Neural progenitor cell (in vitro differentiated cells): ENCODE results near the gene HIVEP2. TPM values are rescaled to one million over a fixed set of nuclear protein-coding genes. Genes with fewer than 3 reads are reported as not detected.

Source experiments
- DNase-seq: peaks from one replicate; pipeline ENCODE4 v3.0.0-alpha.2; 2016; ENCODE audit warnings: low spot score
- H2AFZ ChIP-seq: fragments of 200-600 bp; sonication (generic); replicated peaks from 2 replicates; pipeline ENCODE4 v1.6.1; 2016; ENCODE audit warnings: antibody characterized with exemption
- H3F3A ChIP-seq: fragments of 200-600 bp; sonication (generic); 2 replicates; pipeline ENCODE4 v1.6.1; 2016; ENCODE audit warnings: antibody characterized with exemption, low read depth
- H3K27ac ChIP-seq: fragments of 200-600 bp; sonication (generic); 2 replicates; pipeline ENCODE4 v1.5.1; 2016; ENCODE audit warnings: mild to moderate bottlenecking
- H3K27me3 ChIP-seq: fragments of 200-600 bp; sonication (generic); 2 replicates; pipeline ENCODE4 v1.6.1; 2016; ENCODE audit warnings: mild to moderate bottlenecking, moderate library complexity
- H3K36me3 ChIP-seq: fragments of 200-600 bp; sonication (generic); 2 replicates; pipeline ENCODE4 v1.5.1; 2016
- H3K4me1 ChIP-seq: fragments of 200-600 bp; sonication (generic); 2 replicates; pipeline ENCODE4 v1.6.1; 2016; ENCODE audit warnings: mixed run types
- H3K4me2 ChIP-seq: fragments of 200-600 bp; sonication (generic); 2 replicates; pipeline ENCODE4 v1.6.1; 2016
- H3K4me3 ChIP-seq: fragments of 200-600 bp; sonication (generic); 2 replicates; pipeline ENCODE4 v1.5.1; 2016
- H3K79me2 ChIP-seq: fragments of 200-600 bp; sonication (generic); 2 replicates; pipeline ENCODE4 v1.6.1; 2016; ENCODE audit warnings: low read depth
- H3K9ac ChIP-seq: fragments of 200-600 bp; sonication (generic); 2 replicates; pipeline ENCODE4 v1.6.1; 2016
- H3K9me3 ChIP-seq: fragments of 200-600 bp; sonication (generic); 2 replicates; pipeline ENCODE4 v1.5.1; 2016; ENCODE audit warnings: low read depth
- H4K20me1 ChIP-seq: fragments of 200-600 bp; sonication (generic); 2 replicates; pipeline ENCODE4 v1.6.1; 2016; ENCODE audit warnings: low read depth
- H3K27ac Mint-ChIP-seq: 3 replicates; pipeline ENCODE4 v1.8.0; 2021; ENCODE audit warnings: mixed read lengths
- H3K27me3 Mint-ChIP-seq: 2 replicates; pipeline ENCODE4 v1.8.0; 2022; ENCODE audit warnings: low read depth, mild to moderate bottlenecking, inconsistent platforms, moderate library complexity, mixed read lengths; ENCODE audit not compliant: insufficient read depth
- H3K36me3 Mint-ChIP-seq: 3 replicates; pipeline ENCODE4 v1.8.0; 2021; ENCODE audit warnings: mixed read lengths
- H3K4me1 Mint-ChIP-seq: 3 replicates; pipeline ENCODE4 v1.8.0; 2021; ENCODE audit warnings: mixed read lengths
- H3K4me3 Mint-ChIP-seq: 3 replicates; pipeline ENCODE4 v1.8.0; 2021; ENCODE audit warnings: mild to moderate bottlenecking, moderate library complexity, mixed read lengths
- H3K9me3 Mint-ChIP-seq: 3 replicates; pipeline ENCODE4 v1.8.0; 2020; ENCODE audit warnings: mixed read lengths
- CTCF ChIP-seq: fragments of 200-600 bp; sonication (generic); IDR thresholded peaks from 2 replicates; pipeline ENCODE4 v1.5.1; 2017; ENCODE audit warnings: antibody characterized with exemption, mild to moderate bottlenecking
- EZH2 ChIP-seq: fragments of 200-600 bp; sonication (generic); IDR thresholded peaks from 2 replicates; pipeline ENCODE4 v1.6.1; 2017; ENCODE audit warnings: antibody characterized with exemption, mild to moderate bottlenecking, moderate library complexity
- EZH2phosphoT487 ChIP-seq: fragments of 200-600 bp; sonication (generic); IDR thresholded peaks from 2 replicates; pipeline ENCODE4 v1.6.1; 2017; ENCODE audit warnings: antibody characterized with exemption
- total RNA-seq: library from RNA; depleted of rRNA; stranded (reverse); fragments of >200 nt; gene quantifications from 2 replicates; pipeline ENCODE4 v1.2.3, GENCODE V29; 2015; ENCODE audit warnings: low replicate concordance

HIVEP2 gene
- total RNA-seq, 1 donor from 2014 or later: 2.1 TPM

- no peaks in the 10 kb centered on the region for H3K9me3 Mint-ChIP-seq
- H3K9ac ChIP-seq: no peak overlapping the region
- peaks cover 4% of the 10 kb centered on the region for H3K4me1 Mint-ChIP-seq
Measured at GRCh38 chr6:142916881-142917280, 28.1 kb downstream of the HIVEP2 start.

GRCh38 chr6:142914937-142915697 is 29.9 kb downstream of the HIVEP2 start:
- Histone ChIP-seq H3K9me3 (no peaks in the 10 kb centered on the region), H2AFZ (no peak overlapping the region), H4K20me1 (no peaks in the 10 kb centered on the region), H3K79me2 (no peaks in the 10 kb centered on the region), H3K4me1 (no peaks in the 10 kb centered on the region), H3K27me3 (no peaks in the 10 kb centered on the region), H3K27ac (no peak overlapping the region), H3F3A (no peaks in the 10 kb centered on the region), H3K36me3 (no peaks in the 10 kb centered on the region), H3K4me3 (no peak overlapping the region), H3K4me2 (no peak overlapping the region), H3K9ac (no peak overlapping the region)
- TF ChIP-seq EZH2phosphoT487: no peak
- TF ChIP-seq EZH2: no peak
- no peak for TF ChIP-seq CTCF
- no peak overlapping the region for H3K4me3 Mint-ChIP-seq
- H3K27ac Mint-ChIP-seq: no peak overlapping the region
- no peaks in the 10 kb centered on the region for H3K27me3 Mint-ChIP-seq
- no peak for DNase-seq
- H3K9me3 Mint-ChIP-seq: no peaks in the 10 kb centered on the region
- peaks cover 4% of the 10 kb centered on the region for H3K4me1 Mint-ChIP-seq
- no peaks in the 10 kb centered on the region for H3K36me3 Mint-ChIP-seq

More at GRCh38 chr6:142916881-142917280, 28.1 kb downstream of the HIVEP2 start:
- Histone ChIP-seq H3K4me1 (no peaks in the 10 kb centered on the region), H3K4me3 (no peak overlapping the region), H4K20me1 (no peaks in the 10 kb centered on the region), H3K27me3 (no peaks in the 10 kb centered on the region), H3K79me2 (no peaks in the 10 kb centered on the region), H3F3A (no peaks in the 10 kb centered on the region), H3K36me3 (no peaks in the 10 kb centered on the region), H3K27ac (no peak overlapping the region), H3K4me2 (no peak overlapping the region), H2AFZ (no peak overlapping the region), H3K9me3 (no peaks in the 10 kb centered on the region)
- H3K27me3 Mint-ChIP-seq: no peaks in the 10 kb centered on the region
- no peak overlapping the region for H3K27ac Mint-ChIP-seq
- H3K36me3 Mint-ChIP-seq: no peaks in the 10 kb centered on the region
- DNase-seq: no peak
- TF ChIP-seq CTCF: no peak
- no peak for TF ChIP-seq EZH2phosphoT487
- no peak for TF ChIP-seq EZH2
- H3K4me3 Mint-ChIP-seq: no peak overlapping the region

- no peaks in the 10 kb centered on the region for H3K27me3 ChIP-seq
- Mint-ChIP-seq H3K4me1 (peaks cover 4% of the 10 kb centered on the region), H3K27ac (no peak overlapping the region), H3K36me3 (no peaks in the 10 kb centered on the region), H3K4me3 (no peak overlapping the region), H3K27me3 (no peaks in the 10 kb centered on the region), H3K9me3 (no peaks in the 10 kb centered on the region)
- no peak overlapping the region for H3K4me2 ChIP-seq
- H3K36me3 ChIP-seq: no peaks in the 10 kb centered on the region
- TF ChIP-seq EZH2phosphoT487 (no peak), CTCF (no peak)
- H3K9ac ChIP-seq: no peak overlapping the region
- no peaks in the 10 kb centered on the region for H3K4me1 ChIP-seq
- H3F3A ChIP-seq: no peaks in the 10 kb centered on the region
- H3K9me3 ChIP-seq: no peaks in the 10 kb centered on the region
- no peak overlapping the region for H3K4me3 ChIP-seq
- H4K20me1 ChIP-seq: no peaks in the 10 kb centered on the region
- no peak overlapping the region for H2AFZ ChIP-seq
- no peaks in the 10 kb centered on the region for H3K79me2 ChIP-seq
- DNase-seq: no peak
- H3K27ac ChIP-seq: no peak overlapping the region
Measured at GRCh38 chr6:142914369-142914768, 30.6 kb downstream of the HIVEP2 start.
